Stimulated activated CD4-positive, alpha-beta T cell treated with anti-CD3 and anti-CD28 coated beads, Interleukin-15, amount 100 ng/mL, for 48 hours (primary cell): ENCODE results near the gene GPANK1.
A peak's percentile ranks its signal among the peaks of the same experiment; 100 is the strongest.
"Not testable (repeated sequence)": the region's sequence is repeated elsewhere in the genome, so short reads cannot be mapped to it uniquely, and the experiment has no call there.

ENCODE experiments used
- DNase-seq, 2 donors: peaks; one replicate each; pipeline ENCODE4 v3.0.0-alpha.2; 2020; ENCODE audit warnings: low read depth in 2 of 2

GPANK1 gene

DNA sequence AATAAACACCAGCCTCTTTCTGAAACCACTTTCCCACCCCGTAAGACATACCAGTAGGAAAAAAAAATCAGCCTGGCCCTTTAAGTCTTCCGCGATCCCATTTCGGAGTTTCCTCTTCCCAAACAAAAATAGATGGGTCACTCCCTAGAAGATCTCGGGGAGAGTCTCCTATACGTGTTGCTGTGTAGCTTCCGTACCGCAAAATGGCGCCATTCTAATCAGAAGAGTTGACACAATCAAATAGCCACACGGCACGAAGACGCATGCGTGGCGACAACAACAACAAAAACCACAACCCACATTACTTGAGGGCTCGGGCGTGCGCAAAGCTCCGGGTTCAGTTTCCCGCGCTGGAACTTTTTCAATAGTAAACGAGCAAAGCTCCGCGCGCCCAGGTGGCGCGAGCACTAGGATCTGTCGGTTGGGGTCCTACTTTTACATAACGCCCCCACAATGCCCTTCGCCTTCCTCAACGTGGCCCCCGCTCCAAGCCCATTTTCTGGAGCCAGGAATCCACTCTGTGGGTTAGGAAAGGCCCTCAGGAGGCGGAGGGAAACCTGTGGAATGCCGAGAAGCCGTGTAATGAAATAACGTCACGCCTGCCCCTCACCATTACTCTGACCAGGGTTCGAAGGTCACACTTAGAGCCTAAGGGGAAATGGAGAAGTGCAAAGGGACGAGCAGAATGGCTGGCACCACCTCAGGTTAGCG lies at the start of gene GPANK1:
Gene GPANK1 (minus strand): TSS at position 208 of the 711 bp plus-strand sequence. CDS start 519 bp downstream, outside the sequence.
- peak; percentile 83 to 84 for DNase-seq

DNA sequence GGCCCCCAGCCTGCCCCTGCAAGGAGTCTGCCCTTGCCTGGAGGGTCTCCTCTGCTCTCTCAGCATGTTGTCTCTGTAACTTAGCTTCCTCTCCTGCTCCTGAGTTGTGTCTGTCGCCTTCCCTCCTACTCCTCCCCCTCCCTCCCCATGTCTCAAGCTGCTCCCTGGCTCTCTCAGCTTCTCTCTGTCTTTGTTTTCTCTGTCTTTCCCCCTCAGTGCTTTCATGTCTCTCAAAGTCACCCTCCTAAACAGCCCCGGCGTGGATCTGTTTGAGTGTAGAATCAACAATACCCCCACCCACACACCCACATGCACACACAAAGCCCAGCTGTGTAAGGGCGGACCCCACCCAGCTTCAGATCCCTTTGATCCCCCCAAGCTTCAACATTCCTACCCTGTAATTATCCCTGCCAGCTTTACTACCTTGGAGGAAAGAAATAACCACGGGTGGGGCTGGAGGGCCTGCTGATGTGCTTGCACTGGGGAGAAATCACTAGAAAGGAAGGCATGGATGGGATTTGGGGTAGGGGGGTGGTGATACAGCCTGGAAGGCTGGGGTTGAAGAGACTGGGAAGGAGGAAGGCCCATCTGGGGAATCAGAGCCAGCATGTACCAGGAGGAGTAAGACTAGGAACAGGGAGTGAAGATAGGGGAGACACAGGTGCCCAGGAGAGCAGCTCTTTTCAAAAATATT lies 49.3 kb upstream of the GPANK1 start:
- no peak for DNase-seq

DNA sequence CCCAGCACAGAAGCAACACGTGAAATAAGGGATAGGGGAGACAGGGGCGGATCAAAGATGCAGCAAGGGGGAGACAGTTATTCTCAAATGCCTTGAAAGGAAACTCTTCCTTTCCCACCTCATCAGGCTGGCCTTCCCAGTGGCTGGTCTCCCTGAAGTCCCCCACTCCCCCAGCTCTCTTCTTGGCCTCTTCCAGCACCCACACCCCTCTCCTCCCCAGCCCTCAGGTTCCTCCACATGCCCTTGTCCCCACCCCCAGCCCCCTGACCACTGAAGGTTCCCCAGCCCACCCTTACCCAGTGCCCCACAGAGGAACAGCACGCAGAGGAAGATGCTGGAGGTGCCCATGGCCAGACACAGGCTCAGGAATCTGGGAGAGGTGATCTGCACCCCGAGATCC lies 48.7 kb upstream of the GPANK1 start:
- no peak for DNase-seq

DNA sequence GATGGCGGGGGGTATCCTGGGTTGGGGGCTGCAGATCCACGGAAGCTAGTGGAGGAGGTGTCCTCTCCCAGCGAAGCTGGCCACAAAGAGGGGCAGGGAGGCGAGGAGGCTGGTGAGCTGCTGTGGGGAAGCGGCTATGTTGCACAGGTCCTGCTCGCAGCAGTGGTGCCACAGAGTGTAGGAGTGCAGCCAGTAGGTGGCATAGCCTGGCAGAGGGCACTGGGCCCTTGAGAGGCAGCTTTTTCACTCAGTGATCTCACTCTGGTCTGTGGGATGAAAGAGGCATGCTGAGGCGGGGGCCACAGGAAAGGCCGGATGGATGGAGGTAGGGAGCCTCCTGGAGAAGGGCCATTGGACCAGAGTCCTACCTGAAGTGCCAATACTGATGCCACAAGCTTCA lies 47.5 kb upstream of the GPANK1 start:
- no peak for DNase-seq

DNA sequence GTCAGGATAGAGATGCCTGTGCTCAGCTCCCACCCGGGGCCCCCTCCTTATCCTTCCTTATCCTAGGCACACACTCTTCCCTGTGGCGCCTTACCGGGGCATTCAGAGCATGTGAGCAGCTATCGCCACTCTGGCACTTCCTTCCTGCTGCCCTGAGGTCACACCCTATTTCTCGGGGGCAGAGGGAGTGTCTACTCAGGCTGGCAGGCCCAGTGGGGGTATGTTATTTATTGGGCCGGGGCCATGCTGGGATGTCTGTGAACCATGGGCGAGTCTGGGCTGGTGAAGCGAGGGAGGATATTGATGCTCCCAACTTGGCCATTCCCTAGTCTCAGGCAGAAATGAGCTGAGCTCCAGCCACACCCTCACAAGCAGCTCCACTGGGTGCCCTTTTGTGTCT lies 46.4 kb upstream of the GPANK1 start:
- no peak for DNase-seq

DNA sequence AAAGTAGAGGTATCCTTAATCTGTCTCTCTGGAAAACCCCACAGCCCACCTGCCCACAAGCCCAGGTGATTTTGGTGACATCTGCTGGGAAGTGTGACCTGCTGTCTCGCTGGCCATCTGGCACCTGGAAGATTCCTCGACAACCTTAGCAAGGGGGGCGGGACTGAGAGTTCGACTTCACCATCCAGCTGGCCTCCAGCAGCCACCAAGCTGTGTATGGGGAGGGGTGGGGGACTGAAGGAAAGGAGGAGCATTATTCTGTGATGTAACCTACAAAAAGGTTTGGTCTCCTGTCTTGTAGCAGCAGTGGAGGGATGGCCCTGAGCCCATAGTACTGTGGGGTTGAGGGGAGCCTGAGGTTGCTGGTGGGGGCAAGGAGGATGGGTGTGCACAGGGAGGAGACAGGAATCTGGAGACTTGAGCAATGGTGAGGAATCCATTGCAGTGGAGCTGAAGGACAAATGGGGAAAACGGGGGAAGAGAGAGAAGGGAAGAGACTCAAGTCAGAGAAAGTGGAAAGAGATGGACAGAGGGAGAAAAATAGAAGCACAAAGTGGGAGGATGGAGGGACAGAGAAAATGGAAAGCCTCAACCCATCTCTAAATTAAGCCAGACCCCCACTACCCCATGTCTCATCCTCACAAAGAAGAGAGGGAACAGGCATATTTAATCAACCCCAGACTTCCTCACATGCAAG lies 45.9 kb upstream of the GPANK1 start:
- DNase-seq = no peak

DNA sequence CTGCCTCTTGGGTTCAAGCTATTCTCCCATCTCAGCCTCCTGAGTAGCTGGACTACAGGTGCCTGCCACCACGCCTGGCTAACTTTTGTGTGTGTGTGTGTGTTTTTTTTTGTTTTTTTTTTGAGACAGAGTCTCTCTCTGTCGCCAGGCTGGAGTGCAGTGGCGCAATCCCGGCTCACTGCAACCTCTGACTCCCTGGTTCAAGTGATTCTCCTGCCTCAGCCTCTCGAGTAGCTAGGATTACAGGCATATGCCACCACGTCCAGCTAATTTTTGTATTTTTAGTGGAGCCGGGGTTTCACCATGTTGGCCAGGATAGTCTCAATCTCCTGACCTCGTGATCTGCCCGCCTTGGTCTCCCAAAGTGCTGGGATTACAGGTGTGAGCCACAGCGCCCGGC lies 44.4 kb upstream of the GPANK1 start:
- not testable (repeated sequence) for DNase-seq

DNA sequence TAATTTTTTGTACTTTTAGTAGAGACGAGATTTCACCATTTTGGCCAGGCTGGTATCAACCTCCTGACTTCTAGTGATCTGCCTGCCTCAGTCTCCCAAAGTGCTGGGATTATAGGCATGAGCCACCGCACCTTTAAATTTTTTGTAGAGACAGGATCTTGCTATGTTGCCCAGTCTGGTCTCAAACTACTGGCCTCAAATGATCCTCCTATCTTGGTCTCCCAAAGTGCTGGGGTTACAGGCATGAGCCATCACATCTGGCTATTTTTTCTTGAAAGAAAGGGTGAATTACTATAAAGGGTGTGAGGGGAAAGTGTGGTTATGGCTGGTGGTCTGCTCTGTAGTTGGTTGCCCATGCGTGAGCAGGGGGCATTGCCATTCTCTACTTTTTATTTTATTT lies 43.4 kb upstream of the GPANK1 start:
- DNase-seq = no peak

DNA sequence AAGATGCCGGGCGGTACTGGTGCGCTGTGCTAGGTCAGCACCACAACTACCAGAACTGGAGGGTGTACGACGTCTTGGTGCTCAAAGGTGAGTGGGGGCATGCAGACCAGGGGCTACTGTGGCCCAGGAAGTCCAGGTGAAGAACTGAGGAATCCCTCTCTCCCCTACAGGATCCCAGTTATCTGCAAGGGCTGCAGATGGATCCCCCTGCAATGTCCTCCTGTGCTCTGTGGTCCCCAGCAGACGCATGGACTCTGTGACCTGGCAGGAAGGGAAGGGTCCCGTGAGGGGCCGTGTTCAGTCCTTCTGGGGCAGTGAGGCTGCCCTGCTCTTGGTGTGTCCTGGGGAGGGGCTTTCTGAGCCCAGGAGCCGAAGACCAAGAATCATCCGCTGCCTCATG lies 42.9 kb upstream of the GPANK1 start:
- no peak for DNase-seq

DNA sequence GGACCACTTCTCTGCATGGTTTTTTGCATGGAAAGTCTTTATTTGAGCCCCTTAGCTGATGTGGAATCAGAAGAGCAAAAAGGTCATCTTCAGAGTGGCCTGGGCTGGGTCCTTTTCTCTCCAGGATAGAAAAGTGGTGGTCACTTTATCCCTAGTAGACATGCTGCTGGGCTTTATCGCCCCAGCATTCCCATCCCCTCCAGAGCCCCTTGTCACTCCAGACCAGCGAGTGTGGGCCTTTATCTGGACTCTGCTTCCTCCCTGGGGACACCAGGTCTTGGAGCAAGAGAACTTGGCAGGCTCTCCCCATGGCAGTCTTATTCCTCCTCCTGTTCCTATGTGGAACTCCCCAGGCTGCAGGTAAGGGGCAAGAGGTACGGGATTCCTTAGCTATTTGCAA lies 41.8 kb upstream of the GPANK1 start, which contains the start of gene LY6G6F:
Gene LY6G6F (plus strand): TSS at position 268 of the 400 bp plus-strand sequence. CDS start 41 bp downstream, at position 309.
- DNase-seq = no peak

DNA sequence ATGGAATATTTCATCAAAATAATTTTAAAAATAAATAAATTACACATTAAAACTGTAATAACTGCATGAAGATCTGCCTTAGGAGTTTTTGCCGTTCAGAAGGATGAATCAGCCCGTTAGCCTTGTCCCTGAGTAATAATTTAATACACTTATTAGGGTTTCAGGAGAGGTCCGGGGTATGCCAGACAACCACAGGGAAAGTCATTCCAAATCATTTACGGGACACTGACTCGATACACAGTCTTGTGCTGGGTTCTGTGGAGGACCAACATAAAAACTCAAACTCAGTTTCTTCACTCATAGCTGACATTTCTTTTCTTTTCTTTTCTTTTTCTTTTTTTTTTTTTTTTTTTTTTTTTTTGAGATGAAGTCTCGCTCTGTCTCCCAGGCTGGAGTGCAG lies 41.1 kb upstream of the GPANK1 start:
- no peak for DNase-seq

DNA sequence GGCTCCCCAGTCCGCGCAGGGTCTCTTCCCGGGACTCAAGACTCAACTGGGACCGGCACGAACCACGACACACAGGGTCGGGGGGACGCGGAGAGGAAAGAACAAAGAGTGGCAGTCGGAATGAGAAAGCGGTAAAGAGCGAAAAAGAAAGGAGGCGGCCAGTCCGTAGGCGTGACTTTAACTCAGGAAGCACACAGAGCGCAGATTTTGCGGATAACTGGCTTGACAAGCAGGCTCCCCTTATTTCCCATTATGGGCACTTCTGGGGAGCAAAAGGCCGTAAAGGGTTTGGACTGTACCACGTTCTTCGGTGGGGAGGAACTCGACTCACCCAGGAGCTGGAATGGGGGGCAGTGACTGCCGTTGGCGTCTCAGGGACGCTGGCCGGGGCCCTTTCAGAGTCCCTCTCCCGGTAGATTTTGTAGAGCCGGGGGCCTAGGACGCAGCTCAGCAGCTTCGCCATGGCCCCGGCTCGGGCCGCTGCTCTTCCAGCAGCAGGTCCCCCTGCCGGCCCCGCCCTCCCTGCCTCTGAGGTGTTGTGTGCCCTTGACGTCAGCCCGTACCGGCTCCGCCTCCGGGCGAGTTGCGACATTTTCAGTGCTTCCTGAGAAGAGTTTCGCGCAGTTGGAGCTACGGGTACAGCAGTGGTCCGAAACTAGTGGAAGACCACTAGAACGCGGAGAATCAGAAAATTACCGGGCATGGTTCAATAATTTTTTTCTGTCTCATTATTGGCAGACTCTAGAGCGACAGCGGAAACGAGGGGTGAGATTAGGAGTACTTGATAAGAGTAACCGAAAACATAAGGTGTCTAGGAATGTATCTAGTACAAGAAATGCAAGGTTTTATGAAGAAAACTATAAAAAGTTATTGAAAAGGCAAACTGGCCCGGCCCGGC lies 38.3 kb upstream of the GPANK1 start, which contains the start of gene ABHD16A:
Gene ABHD16A (minus strand): TSS at position 506 of the 898 bp plus-strand sequence. CDS start 43 bp downstream, at position 463.
- DNase-seq = peak; percentile 96 to 98

DNA sequence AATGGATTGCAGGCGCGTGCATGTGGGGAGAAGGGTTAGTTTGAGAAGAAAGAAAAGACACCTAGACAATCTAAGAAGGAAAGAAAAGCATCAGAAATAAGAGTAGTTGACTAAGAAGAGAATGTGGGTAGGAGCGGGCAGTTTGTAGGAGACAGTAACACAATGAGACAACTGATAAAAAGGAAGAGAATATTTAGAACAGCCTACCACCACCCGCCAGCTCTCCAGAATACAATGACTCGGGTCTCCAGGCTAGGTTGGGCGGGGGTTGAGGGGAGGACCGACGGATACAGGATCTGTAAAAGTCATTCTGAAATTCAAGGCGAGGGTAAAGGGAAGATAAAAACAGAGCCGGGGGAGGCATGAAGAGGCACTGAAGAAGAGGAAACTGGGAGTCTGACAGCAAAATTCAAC lies 37.6 kb upstream of the GPANK1 start:
- peak in 1 of 2 donors; percentile 27 for DNase-seq

DNA sequence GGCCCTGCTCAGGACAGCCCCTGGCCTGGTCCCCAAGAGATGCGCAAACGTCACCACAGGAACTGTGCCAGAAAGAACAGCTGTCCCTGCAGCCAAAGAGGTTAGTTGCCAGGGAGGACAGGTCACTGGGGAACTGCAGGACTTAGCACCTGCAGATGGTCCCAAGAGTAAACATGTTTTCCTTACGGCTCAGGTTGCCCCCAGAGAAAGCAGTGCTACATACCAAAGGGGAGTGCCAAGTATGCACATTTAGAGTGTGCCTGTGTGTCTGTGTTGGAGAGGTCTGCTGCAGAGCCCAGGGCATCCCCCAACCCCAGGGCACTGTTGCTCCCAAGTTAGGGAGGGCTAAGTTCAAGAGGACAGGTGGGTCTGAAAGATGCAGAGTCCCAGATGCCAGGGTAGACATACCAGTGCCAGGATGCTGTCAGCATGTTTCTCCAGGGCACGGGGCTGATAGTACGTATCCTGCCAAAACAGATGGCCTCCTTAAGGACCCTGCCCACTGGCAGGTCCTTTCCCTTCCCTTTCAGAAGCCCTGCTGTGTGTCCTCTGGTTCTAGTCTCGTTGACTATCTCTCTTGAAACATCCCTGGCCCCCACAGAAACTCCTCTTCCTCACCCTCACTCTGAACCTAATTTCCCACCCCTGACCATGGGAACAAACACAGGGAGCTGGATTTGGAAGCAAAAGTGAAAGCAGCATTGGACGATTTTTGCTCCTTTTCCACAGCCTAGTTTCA lies 37.0 kb upstream of the GPANK1 start:
- DNase-seq = no peak

DNA sequence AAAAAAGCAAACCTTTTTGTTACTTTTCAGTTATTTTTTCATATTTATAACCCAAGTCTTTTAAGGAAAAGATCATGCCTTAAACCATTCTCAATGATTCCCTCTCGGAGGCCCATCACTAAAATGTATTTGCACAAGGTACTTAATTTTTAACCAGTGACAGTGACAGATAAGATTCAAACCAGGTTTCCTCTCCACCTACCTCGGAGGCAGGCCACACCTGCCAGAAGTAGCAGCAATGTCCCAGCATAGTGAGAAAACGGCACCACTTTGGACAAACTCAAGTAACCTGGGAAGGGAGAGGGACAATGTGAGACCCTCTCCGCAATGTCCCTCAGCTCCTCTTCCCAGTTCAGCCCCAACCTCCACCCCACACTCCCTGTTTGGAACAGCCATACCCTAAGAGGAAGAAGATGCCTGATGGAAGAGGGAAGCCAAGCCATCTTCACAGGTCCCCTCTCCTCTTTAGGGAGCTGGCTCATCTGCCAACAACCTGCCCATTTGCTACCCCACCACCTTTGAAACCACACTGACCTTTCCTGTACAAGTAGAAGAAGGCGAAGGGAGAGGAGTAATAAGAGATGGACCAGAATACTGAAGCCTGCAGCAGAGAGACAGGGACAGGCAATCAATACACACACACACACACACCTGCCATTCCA lies 36.1 kb upstream of the GPANK1 start:
- no peak for DNase-seq

DNA sequence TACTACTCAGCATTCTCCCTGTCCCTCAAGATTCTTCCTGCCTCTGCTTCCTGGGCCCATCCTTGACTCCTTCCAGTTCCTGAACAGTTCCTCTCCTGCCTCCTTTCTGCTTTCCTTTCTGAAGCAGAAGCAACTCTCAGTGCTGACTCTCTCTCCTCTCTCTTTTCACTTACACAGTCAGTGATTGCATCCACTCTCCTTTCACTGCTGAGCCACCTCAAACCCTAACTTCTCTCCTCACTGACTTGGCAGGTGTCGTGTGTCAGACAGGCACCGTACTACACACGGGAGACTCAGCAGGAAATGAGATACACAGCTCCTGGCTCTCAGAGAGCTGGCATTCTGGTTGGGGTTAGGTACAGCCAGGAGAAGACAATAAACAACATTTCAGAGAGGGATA lies 32.8 kb upstream of the GPANK1 start:
- no peak for DNase-seq

DNA sequence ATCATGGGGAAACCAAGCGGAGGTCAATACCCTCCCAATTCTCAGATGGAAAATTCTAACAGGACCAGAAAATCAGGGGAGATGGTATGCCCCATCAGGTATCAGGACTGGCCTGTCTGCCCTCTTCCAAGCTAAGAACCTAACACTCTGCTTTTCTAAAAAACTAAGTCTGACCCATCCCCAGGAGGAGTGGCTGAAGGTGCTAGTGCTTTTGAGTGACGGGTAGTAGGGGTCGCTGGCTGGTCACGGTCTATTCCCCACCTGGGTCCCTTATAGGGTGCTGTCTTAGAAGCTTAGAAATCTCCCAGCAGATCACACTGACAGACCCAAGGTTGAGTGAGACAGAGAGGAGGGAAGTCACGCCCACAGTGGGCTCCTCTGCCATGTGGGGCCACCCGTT lies 28.7 kb upstream of the GPANK1 start:
- no peak for DNase-seq

DNA sequence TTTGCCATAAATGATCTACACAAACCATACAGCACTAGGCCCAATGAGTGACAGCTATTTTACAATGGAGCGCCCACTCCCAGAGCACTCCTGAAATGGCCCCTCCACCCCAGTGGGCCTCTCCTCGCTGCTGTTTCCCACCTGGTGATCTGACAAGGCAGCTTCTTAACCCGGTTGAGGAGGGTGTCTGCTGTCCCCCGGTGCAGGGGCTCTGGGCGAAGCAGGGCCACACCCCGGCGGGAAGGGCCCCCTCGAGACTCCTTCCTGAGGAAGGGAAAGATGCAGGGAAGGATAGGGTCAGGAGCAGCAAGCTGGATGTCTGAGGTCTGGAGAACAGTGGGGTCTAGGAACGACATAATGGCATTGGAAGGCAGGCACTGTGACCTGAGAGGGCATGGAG lies 28.1 kb upstream of the GPANK1 start:
- no peak for DNase-seq

DNA sequence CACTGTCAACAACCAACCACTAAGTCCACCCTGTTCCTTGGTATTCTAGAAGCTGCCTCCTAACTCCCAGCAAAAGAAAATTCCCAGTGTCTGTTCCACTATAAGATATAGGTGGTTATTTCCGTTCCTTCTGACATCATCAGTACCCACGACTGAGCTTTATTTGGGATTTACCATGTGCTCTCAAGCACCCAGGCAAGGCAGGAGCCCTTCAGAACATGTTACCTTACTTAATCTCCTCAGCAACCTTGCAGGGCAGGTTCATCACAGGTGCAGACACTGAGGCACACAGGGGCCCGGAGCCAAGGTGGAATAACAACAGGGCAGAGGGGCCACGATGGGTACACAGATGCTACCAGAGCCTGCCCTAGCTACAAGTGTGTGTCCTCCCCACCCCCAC lies 27.6 kb upstream of the GPANK1 start:
- DNase-seq = no peak

DNA sequence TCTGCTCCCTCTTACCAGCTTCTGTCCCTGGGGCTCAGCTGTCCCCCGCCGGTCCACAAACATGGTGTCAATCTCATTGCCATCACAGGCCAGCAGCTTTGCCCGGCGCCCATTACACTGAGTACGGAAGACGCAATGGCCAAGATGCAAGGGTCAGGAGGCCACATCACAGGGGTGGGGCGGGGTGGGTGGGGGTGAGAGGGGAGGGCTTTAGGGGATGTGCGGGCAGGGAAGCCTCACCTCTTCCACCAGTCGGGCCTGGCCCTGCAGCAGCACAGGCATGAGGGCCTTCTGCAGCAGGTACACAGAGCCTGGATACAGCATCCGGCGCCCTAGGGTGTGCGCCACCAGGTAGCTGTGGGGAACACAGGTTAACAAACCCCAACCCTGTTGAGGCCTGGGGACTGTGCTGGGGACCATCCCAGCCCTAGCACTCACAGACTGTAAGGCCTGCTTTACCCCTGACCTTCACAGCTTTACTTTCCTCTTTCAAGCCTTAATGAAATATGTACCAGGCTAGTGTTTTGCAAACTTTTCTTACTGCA lies 26.8 kb upstream of the GPANK1 start:
- no peak for DNase-seq
